Thymus (tissue), 11 donors: ENCODE data around the gene GRAP2. TPM values are rescaled to one million over a fixed set of nuclear protein-coding genes. Genes with fewer than 3 reads are reported as not detected.

Source experiments
- DNase-seq, 9 donors: peaks; one replicate each; pipeline ENCODE4 v3.0.0-alpha.2; 2013; ENCODE audit warnings: low spot score in 9 of 9, low read depth in 6 of 9, missing footprints in 1 of 9
- H3K27ac ChIP-seq, 2 donors: one replicate each; pipeline ENCODE4 v1.5.1; 2013; ENCODE audit warnings: control low read depth in 1 of 2, low read depth in 1 of 2, low read length in 1 of 2, mild to moderate bottlenecking in 1 of 2, moderate library complexity in 1 of 2
- H3K27me3 ChIP-seq, 2 donors: one replicate each; pipeline ENCODE4 v1.5.1; 2013; ENCODE audit warnings: low read length in 1 of 2; ENCODE audit not compliant: control insufficient read depth in 2 of 2, insufficient read depth in 1 of 2
- H3K36me3 ChIP-seq, 2 donors: one replicate each; pipeline ENCODE4 v1.5.1; 2013; ENCODE audit warnings: low read length in 1 of 2, mild to moderate bottlenecking in 1 of 2, moderate library complexity in 1 of 2; ENCODE audit not compliant: control insufficient read depth in 2 of 2, insufficient read depth in 2 of 2
- H3K4me1 ChIP-seq, 2 donors: one replicate each; pipeline ENCODE4 v1.5.1; 2013; ENCODE audit warnings: low read length in 2 of 2; ENCODE audit not compliant: control insufficient read depth in 2 of 2, insufficient read depth in 2 of 2
- H3K4me3 ChIP-seq, 2 donors: one replicate each; pipeline ENCODE4 v1.5.1; 2013; ENCODE audit warnings: low read length in 2 of 2, control low read depth in 1 of 2, mild to moderate bottlenecking in 1 of 2
- H3K9me3 ChIP-seq, 2 donors: one replicate each; pipeline ENCODE4 v1.5.1; 2013; ENCODE audit warnings: low read length in 1 of 2, mild to moderate bottlenecking in 1 of 2; ENCODE audit not compliant: control insufficient read depth in 2 of 2, insufficient read depth in 1 of 2
- WGBS: extraction: QIAGEN DNeasy Blood & Tissue Kit; methylation state at CpG from one replicate; pipeline ENCODE4 v1.1.7; 2013; 5-methylcytosine and 5-hydroxymethylcytosine counted together
- polyA plus RNA-seq: library from polyadenylated mRNA; stranded (reverse); fragments of 200-250 nt; gene quantifications from one replicate; pipeline ENCODE4 v1.2.3, GENCODE V29; 2013
- total RNA-seq: library from RNA; stranded (reverse); fragments of 120-200 nt; gene quantifications from one replicate; pipeline ENCODE4 v1.2.4, GENCODE V29; 2013
- donor health status: healthy.

The GRAP2 gene
- total and polyA plus RNA-seq, 2 donors = 51.5 to 193 TPM

DNA sequence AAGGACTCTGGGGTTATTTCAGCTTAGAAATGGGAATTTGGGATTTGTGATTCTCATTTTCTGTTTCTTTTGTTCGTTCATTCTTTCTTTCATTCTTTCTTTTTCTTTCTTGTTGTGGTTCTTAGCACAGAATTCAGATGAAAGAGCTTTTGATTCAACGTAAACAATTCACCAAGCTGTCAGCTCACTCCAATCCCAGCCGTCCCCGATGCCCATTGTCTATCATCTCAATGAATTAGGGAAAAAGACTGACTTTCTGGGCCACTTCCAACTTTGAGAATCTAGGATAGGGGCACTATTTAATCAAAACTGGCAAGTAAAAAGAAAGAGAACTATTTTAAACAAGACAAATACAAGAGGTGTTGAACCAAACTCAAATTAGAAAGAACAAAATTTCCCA is 34.2 kb downstream of the GRAP2 start:
- peak in 1 of 9 donors; percentile 59 for DNase-seq
- 11% methylated on average over 4 of the region's 4 CpGs for WGBS
- peak overlapping the region; percentile 26 to 44 for H3K4me3 ChIP-seq
- H3K27ac ChIP-seq = peak overlapping the region; percentile 58 to 90
- peaks cover 20 to 76% of the 10 kb centered on the region in 2 donors for H3K36me3 ChIP-seq
- H3K4me1 ChIP-seq = peaks cover 58 to 97% of the 10 kb centered on the region in 2 donors
- no peaks in the 10 kb centered on the region for H3K9me3 ChIP-seq
- H3K27me3 ChIP-seq = no peaks in the 10 kb centered on the region

DNA sequence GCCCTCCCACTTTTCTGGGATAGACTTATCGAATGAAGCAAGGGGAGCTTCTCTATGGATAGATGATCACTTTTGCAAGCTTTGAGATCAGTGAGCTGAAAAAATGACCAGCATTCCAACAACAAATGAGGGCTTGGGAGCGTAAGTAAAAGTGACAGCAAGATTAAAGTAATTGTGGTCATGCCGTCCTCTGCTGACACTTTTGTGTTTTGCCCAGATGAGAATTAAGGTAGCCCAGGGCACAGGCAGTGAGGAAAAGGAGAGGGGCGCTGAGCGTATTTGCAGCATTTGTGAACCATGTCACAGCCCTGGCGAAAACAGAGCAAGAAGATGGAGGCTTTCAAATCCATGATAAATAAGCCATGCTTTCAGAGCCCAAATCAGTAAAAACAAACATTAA is 34.7 kb downstream of the GRAP2 start:
- H3K4me1 ChIP-seq = peaks cover 61 to 97% of the 10 kb centered on the region in 2 donors

DNA sequence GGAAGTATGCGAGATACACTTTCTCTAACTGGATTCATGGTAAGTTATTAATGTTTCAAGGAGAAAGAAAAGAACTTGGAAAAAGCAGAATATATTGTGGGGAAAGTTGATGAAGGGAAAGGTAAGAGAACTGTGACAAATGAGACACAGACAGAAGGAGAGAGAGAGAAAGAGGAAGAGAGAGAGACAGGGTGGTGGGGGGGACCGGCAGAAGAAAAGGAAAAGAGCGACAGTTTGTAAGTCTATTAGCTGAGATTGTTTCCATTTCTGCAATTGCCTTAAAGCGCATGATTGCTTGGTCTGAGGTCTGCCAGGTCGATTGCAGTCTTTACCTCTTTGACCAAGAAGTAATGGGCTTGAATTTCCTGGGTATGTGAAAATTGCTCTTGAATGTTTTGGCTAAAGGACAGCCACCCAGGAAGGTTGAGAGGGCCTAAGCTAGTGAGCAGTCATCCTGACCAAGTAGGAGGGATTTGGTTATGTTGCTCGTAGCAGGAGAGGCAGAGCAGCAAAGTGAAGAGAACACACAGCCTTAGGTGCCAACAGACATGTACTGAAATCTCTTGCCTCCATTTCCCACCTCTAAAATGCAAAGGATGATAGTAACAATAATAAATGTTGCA is 35.8 kb downstream of the GRAP2 start:
- DNase-seq = peak in 1 of 9 donors; percentile 47
- H3K36me3 ChIP-seq = peaks cover 27 to 75% of the 10 kb centered on the region in 2 donors
- peaks cover 65 to 98% of the 10 kb centered on the region in 2 donors for H3K4me1 ChIP-seq
- WGBS = 55% methylated on average over 6 of the region's 6 CpGs
- peak overlapping the region; percentile 61 to 90 for H3K27ac ChIP-seq
- H3K9me3 ChIP-seq = no peaks in the 10 kb centered on the region
- H3K4me3 ChIP-seq = peak overlapping the region; percentile 26 to 44
- no peaks in the 10 kb centered on the region for H3K27me3 ChIP-seq

More for the DNA sequence above, 34.7 kb downstream of the GRAP2 start:
- Histone ChIP-seq H3K36me3 (peaks cover 21 to 77% of the 10 kb centered on the region in 2 donors), H3K27ac (peak overlapping the region; percentile 76 to 90), H3K27me3 (no peaks in the 10 kb centered on the region), H3K9me3 (no peaks in the 10 kb centered on the region), H3K4me3 (peak overlapping the region; percentile 26 to 44)
- 71% methylated on average over 6 of the region's 6 CpGs for WGBS
- DNase-seq = peak in 1 of 9 donors; percentile 49

DNA sequence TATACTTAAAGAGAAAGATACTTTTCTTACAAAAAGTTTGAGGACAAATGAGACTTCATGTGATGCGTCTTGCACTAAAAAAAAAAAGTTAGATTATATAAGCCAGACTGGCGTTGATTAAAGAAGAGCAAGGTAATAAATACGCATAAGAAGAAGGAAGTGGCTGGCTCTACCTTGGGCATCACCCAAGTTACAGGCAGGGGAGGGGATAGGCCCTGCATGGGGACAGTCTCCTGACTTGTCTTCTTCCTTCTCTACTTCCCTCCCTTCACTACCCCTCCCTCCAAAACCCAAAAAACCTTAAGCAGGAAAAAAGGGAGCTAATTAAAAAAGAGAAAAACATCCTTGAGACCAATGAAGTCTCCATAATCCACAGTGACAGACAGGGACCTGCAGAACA is 37.0 kb downstream of the GRAP2 start:
- Histone ChIP-seq H3K9me3 (no peaks in the 10 kb centered on the region), H3K4me1 (peaks cover 70 to 99% of the 10 kb centered on the region in 2 donors), H3K4me3 (peak overlapping the region; percentile 4 to 26), H3K36me3 (peaks cover 27 to 80% of the 10 kb centered on the region in 2 donors), H3K27ac (peak overlapping the region; percentile 76 to 90), H3K27me3 (no peaks in the 10 kb centered on the region)
- peak in 1 of 9 donors; percentile 52 for DNase-seq
- 41% methylated on average over 3 of the region's 3 CpGs for WGBS

DNA sequence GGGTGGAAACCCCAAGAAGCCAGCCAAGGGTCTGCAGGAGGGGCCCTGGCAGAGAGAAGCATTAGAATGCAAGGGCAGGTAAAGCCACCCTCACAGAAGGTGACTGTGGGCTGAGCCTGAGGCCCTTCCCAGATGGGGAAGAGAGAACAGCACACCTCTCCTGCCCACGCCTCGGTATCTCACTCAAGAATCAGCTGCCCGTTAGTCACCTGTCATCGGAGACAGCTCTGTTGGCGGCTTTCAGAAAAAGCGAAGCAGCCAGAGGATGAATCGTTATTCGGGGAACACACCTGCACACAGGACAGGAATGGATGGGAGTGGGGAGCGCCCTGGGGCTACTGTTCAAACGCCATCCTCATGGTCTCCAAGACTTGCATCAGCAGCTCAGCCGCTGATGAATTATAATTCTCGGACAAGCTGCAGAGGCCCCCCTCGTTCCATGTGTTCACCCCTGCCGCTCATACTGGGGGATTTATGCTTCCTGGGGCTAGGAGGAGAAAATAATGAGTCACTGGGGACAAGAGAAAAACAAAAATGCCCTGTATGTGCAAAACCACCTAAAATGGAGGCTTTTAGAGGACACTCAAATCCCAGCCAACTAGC is 37.7 kb downstream of the GRAP2 start:
- 71% methylated on average over 14 of the region's 14 CpGs for WGBS
- peaks cover 71 to 99% of the 10 kb centered on the region in 2 donors for H3K4me1 ChIP-seq

DNA sequence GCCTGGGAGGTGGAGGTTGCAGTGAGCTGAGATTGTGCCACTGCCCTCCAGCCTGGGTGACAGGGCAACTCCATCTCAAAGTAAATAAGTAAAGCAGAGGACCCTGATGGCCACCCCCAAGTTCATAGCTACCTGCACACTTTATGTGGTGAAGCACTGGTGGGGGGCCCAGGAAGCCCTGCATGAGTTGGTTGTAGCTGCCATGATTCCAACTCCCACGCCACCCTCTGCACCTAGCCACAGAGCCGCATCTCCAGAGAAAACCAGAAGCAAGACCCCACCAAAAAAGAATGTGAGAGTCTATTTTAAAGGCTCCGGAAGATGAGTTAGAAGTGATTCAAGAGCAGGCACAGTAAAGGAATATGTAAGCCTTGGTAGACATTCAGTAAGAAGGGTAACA is 38.9 kb downstream of the GRAP2 start:
- WGBS = 80% methylated on average over 3 of the region's 3 CpGs
- H3K27ac ChIP-seq = peak overlapping the region; percentile 89 to 98
- no peaks in the 10 kb centered on the region for H3K27me3 ChIP-seq

More for the DNA sequence above, 37.7 kb downstream of the GRAP2 start:
- Histone ChIP-seq H3K36me3 (peaks cover 27 to 82% of the 10 kb centered on the region in 2 donors), H3K4me3 (peak overlapping the region; percentile 4 to 26), H3K9me3 (no peaks in the 10 kb centered on the region), H3K27me3 (no peaks in the 10 kb centered on the region), H3K27ac (peak overlapping the region; percentile 85 to 90)
- peak in 1 of 9 donors; percentile 64 for DNase-seq

DNA sequence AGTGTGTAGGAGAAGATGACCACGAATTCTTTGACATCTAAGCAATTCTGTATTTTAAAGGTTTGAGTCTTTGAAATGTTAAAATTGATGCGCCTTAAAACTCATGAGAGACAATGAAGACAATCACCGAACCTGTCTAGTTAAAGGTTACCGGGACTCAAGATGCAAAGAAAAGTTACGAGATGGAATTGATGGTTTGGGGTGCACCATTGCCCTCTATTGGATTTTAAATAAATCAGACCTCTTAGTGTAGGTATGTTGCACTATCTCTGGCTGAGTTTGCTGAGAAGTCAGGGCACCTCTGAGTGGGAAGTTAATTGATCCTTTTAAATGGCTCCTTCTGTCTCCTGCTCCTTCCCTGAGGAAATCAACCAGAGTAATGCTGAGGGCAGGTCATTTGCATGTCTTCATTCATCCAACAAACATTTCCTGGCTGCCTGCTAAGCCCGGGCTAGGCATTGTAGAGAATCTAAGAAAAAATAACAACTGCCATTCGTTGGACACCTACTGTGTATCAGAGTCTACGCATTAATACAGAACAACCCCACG is 39.9 kb downstream of the GRAP2 start:
- H3K4me3 ChIP-seq = peak overlapping the region; percentile 7 to 37
- H3K4me1 ChIP-seq = peaks cover 76 to 100% of the 10 kb centered on the region in 2 donors
- peak overlapping the region; percentile 89 to 98 for H3K27ac ChIP-seq
- 68% methylated on average over 9 of the region's 9 CpGs for WGBS
- no peaks in the 10 kb centered on the region for H3K9me3 ChIP-seq
- DNase-seq = peak in 2 of 9 donors; percentile 47 to 79
- peaks cover 24 to 79% of the 10 kb centered on the region in 2 donors for H3K36me3 ChIP-seq
- no peaks in the 10 kb centered on the region for H3K27me3 ChIP-seq

More for the DNA sequence above, 38.9 kb downstream of the GRAP2 start:
- peak overlapping the region; percentile 7 to 23 for H3K4me3 ChIP-seq
- H3K4me1 ChIP-seq = peaks cover 72 to 99% of the 10 kb centered on the region in 2 donors
- H3K36me3 ChIP-seq = peaks cover 27 to 77% of the 10 kb centered on the region in 2 donors
- H3K9me3 ChIP-seq = no peaks in the 10 kb centered on the region
- peak in 2 of 9 donors; percentile 6 to 43 for DNase-seq

DNA sequence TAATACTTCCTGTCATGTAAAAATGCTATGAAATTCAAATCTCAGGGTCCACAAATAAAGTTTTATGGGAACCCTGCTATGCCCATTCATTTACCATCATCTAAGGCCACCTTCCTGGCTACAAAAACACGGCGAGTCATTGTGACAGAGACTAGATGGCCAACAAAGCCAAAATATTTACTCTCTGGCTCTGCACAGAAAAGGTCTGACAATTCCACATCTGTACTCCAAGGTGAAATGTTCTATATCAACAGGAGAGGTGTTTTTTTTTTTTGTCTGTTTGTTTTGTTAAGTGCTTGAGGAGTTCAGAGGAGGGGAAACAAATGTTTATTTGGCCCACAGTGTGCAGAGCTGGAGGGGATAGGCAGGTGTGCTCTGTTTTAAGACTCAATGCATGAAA is 40.7 kb downstream of the GRAP2 start:
- 93% methylated on average over 2 of the region's 2 CpGs for WGBS
- no peaks in the 10 kb centered on the region for H3K27me3 ChIP-seq
- H3K27ac ChIP-seq = peak overlapping the region; percentile 85 to 98
- H3K36me3 ChIP-seq = peaks cover 25 to 79% of the 10 kb centered on the region in 2 donors
- DNase-seq = peak in 1 of 9 donors; percentile 63
- H3K4me3 ChIP-seq = peak overlapping the region in 1 of 2 donors; percentile 29
- H3K4me1 ChIP-seq = peaks cover 82 to 100% of the 10 kb centered on the region in 2 donors
- H3K9me3 ChIP-seq = no peaks in the 10 kb centered on the region
